Thoracic aorta (tissue), 2 donors: ENCODE results near the gene SERAC1. TPM values are rescaled to one million over a fixed set of nuclear protein-coding genes. Genes with fewer than 3 reads are reported as not detected.
A peak's percentile ranks its signal among the peaks of the same experiment; 100 is the strongest.

Source experiments
- ATAC-seq: fragments of 150-250 bp; one replicate; pipeline ENCODE4 v1.8.0; 2017; ENCODE audit warnings: low read depth; ENCODE audit not compliant: insufficient number of reproducible peaks, low FRiP score
- DNase-seq: peaks from one replicate; pipeline ENCODE4 v3.0.0-alpha.2; 2020; ENCODE audit warnings: low spot score
- H3K27ac ChIP-seq, 2 donors: fragments of 200-600 bp; sonication (generic); 1 replicate in 1 of 2; 2 replicates in 1 of 2; pipeline ENCODE4 v1.5.1; 2016; ENCODE audit warnings: mild to moderate bottlenecking in 2 of 2, moderate library complexity in 2 of 2
- H3K27me3 ChIP-seq: fragments of 200-600 bp; sonication (generic); replicated peaks from 2 replicates; pipeline ENCODE4 v1.6.0; 2016; ENCODE audit warnings: mild to moderate bottlenecking; ENCODE audit not compliant: insufficient read depth
- H3K36me3 ChIP-seq: fragments of 200-600 bp; sonication (generic); one replicate; pipeline ENCODE4 v1.5.1; 2016
- H3K4me1 ChIP-seq, 2 donors: fragments of 200-600 bp; sonication (generic); 1 replicate in 1 of 2; 2 replicates in 1 of 2; pipeline versions ENCODE4 v1.5.1 to v1.6.0; 2016; ENCODE audit warnings: low read depth in 2 of 2, mild to moderate bottlenecking in 1 of 2; ENCODE audit not compliant: control insufficient read depth in 1 of 2
- H3K4me3 ChIP-seq: fragments of 200-600 bp; sonication (generic); 2 replicates; pipeline ENCODE4 v1.5.1; 2016; ENCODE audit warnings: mild to moderate bottlenecking
- H3K9me3 ChIP-seq: fragments of 200-600 bp; sonication (generic); 2 replicates; pipeline ENCODE4 v1.5.1; 2016
- total RNA-seq, 2 donors: library from RNA; depleted of rRNA; stranded (reverse); fragments of >200 nt; gene quantifications; one replicate each; pipeline versions ENCODE4 v1.1.0 to v1.2.3, GENCODE V29; 2016
- TF ChIP-seq, protein P1 (sequence below): fragments of 200-600 bp; sonication (generic); IDR thresholded peaks from one replicate; pipeline ENCODE4 v1.5.1; 2019; ENCODE audit warnings: antibody characterized with exemption

Gene SERAC1
- total RNA-seq, 2 donors from 2014 or later = 16.5 to 21.8 TPM

DNA sequence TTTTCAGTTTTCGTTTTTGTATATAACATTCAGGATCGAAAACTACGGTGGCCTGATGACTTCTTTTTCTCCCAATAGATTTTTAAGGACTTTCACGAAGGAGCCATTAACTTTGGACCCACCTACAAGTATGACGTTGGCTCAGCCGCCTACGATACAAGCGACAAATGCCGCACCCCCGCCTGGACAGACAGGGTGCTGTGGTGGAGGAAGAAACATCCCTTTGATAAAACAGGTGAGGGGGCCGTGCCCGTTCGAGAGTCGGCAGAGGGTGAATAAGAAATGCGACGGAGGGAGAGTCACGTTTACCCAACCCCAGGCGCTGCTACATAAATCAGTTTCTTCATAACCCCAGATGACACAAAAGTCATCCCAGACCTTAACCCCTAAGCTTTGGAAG is 91.5 kb downstream of the SERAC1 start:
- Histone ChIP-seq H3K36me3 (peaks cover 34% of the 10 kb centered on the region), H3K4me3 (no peak overlapping the region), H3K9me3 (no peaks in the 10 kb centered on the region), H3K27ac (no peak overlapping the region), H3K4me1 (no peaks in the 10 kb centered on the region), H3K27me3 (no peaks in the 10 kb centered on the region)
- TF ChIP-seq, protein P1, sequence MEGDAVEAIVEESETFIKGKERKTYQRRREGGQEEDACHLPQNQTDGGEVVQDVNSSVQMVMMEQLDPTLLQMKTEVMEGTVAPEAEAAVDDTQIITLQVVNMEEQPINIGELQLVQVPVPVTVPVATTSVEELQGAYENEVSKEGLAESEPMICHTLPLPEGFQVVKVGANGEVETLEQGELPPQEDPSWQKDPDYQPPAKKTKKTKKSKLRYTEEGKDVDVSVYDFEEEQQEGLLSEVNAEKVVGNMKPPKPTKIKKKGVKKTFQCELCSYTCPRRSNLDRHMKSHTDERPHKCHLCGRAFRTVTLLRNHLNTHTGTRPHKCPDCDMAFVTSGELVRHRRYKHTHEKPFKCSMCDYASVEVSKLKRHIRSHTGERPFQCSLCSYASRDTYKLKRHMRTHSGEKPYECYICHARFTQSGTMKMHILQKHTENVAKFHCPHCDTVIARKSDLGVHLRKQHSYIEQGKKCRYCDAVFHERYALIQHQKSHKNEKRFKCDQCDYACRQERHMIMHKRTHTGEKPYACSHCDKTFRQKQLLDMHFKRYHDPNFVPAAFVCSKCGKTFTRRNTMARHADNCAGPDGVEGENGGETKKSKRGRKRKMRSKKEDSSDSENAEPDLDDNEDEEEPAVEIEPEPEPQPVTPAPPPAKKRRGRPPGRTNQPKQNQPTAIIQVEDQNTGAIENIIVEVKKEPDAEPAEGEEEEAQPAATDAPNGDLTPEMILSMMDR = no peak
- DNase-seq = no peak
- no peak for ATAC-seq

DNA sequence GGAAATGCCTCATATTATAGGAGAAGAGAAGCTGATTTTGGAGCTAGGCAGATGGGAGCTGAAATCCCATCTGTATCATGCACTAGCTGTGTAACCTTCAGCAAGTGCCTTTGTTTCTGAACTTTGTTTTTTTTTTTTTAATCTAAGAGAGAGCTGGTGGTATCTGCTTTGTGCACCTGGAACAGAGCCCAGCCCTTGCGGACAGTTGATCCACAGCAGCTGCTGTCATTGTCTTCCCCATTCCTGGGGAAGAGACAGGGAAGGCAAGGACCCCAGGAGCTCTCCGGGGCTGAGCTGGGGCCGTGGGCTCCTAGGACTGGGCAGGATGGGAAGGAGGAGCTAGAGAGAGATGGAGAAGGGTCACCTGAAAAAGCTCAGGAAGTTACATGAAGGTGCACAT is 94.3 kb downstream of the SERAC1 start:
- Histone ChIP-seq H3K36me3 (peaks cover 28% of the 10 kb centered on the region), H3K27me3 (no peaks in the 10 kb centered on the region), H3K27ac (no peak overlapping the region), H3K4me3 (no peak overlapping the region), H3K4me1 (peaks cover 1 to 12% of the 10 kb centered on the region in 2 donors), H3K9me3 (no peaks in the 10 kb centered on the region)
- DNase-seq (no peak), ATAC-seq (no peak)
- TF ChIP-seq, protein P1 = no peak

DNA sequence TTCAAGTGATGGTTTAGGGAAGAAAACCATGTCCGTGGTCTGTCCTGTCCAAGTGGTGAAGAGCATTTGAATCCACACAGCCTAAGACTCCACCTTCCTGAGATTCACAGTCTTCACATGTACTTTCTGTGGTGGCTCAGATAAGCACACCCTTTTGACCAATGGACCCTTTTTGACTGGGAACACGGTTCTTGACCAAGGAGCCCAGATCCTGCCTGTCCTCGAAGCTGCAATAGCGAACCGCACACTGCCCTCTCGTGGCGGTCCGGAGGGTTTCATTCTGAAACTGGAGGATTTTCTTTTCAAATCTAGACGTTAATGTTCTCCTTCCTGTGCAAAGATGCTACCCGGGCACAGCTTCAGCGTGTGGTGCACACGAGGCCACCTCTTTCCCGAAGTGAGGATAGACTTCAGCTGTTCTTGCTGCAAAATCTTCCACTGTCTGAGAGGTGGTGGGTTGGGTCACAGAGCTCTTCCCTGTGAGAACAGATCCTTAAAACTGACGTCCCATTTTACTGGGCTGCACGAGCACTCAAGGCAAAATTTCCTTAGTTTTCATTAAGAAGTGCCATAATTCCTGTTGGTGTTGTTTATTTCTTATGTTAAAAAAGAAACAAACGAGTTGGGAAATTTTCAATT is 95.9 kb downstream of the SERAC1 start:
- DNase-seq (no peak), ATAC-seq (peak; percentile 53)
- Histone ChIP-seq H3K36me3 (peaks cover 19% of the 10 kb centered on the region), H3K9me3 (no peaks in the 10 kb centered on the region), H3K27me3 (no peaks in the 10 kb centered on the region), H3K27ac (no peak overlapping the region), H3K4me3 (no peak overlapping the region), H3K4me1 (peaks cover 9 to 20% of the 10 kb centered on the region in 2 donors)
- TF ChIP-seq, protein P1 = peak; percentile 90

DNA sequence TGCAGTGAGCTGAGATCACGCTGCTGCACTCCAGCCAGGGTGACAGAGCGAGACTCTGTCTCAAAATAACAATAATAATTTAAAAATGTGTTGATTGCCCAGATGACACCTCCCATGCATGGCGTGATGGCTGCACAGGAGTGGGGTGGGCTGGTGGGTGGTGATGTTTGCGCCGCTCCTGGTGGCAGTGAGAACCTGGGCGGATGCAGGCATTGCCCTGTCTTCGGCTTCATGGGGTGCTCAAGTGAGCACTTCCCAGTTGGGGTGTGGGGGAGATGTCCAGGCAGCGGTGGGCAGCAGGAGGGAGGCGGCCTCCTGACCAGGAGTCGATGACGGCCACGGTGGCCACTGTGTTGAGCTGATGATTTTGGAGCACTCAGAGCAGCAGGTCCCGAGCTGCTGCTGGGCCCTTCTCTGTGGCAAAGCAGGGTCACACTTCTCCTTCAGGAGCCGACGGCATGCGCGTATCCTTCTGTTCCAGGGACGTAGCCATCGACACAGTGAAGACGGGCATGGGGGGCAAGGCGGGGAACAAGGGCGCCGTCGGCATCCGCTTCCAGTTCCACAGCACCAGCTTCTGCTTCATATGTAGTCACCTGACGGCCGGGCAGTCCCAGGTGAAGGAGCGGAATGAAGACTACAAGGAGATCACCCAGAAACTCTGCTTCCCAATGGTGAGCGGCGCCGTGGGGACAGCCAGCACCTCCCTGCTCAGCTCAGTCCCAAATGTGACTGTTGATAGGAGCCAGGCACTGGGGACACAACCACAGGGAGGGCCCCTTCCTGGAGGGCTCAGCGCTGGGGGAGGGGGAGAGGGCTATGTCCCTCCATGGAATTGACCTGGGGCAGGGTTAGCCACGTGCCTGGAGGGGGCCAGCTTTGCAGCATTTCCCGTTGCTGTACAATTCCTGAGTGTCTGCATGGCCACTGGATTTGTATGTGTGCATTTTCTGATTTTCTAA is 96.7 kb downstream of the SERAC1 start:
- Histone ChIP-seq H3K36me3 (peaks cover 15% of the 10 kb centered on the region), H3K27ac (no peak overlapping the region), H3K4me1 (peaks cover 9 to 20% of the 10 kb centered on the region in 2 donors), H3K9me3 (no peaks in the 10 kb centered on the region), H3K4me3 (no peak overlapping the region), H3K27me3 (no peaks in the 10 kb centered on the region)
- ATAC-seq (no peak), DNase-seq (no peak)
- TF ChIP-seq, protein P1 = no peak

DNA sequence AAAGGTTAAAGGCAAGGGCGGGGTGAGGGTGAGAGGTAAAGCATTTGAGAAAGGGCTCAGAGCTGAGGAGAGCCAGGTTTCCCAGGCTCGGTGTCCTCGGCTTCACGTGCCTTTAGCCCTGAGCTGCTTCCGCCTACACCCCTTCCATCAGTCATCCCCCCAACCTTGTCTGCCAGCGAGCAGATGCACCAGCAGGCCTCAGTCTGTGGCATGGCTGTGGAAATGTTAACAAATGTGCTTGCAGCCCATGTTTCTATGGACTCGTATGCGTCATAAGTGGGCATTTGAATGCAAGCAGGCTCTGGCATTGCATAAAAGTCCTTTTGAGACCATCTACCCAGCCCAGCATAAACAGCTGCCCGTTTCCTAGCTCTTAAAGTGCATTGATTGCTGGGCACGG is 97.5 kb downstream of the SERAC1 start:
- no peak for ATAC-seq
- Histone ChIP-seq H3K27me3 (no peaks in the 10 kb centered on the region), H3K36me3 (peaks cover 12% of the 10 kb centered on the region), H3K27ac (peak overlapping the region in 1 of 2 donors; percentile 60), H3K4me3 (no peak overlapping the region), H3K9me3 (no peaks in the 10 kb centered on the region), H3K4me1 (peaks cover 9 to 20% of the 10 kb centered on the region in 2 donors)
- TF ChIP-seq, protein P1 = no peak
- no peak for DNase-seq
